ENCODE results near the gene ABCA10. TPM values are rescaled to one million over a fixed set of nuclear protein-coding genes. Genes with fewer than 3 reads are reported as not detected.

Gene ABCA10
- total and polyA plus RNA-seq, 5 donors from 2014 or later, result 0.07 to 2.4 (median 0.11) TPM; not detected in 2

DNA sequence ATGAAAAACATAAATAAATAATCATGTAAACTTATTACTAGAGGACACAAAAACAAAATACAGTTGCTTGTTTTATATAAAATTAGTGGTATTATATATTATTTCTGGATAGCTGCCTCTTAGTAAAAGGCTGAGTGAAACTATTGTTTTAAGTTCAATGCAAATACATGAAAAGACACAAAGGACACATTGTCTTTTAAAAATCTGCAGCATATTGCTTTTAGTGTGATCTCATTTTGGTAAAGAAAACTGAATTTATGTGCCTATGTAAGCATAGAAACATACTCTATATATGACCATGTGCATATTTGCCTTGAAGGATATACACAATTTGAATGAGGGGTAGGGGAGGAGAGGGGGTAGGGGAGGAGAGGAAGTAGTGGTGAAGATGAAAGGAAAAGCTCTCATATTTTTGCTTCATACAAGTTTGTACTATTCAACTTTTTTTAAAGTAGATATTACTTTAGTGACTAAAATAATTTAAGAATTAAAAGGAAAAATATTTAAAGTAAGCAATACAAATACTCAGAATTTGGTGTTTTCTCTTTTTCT lies 5.8 kb downstream of the ABCA10 start:
- no peak overlapping the region for H3K4me3 Mint-ChIP-seq
- Histone ChIP-seq H3K27me3 (ENCODE audit: control insufficient read depth, insufficient read depth, low read length) (no peaks in the 10 kb centered on the region), H3K27ac (ENCODE audit: insufficient read depth, low read length, poor library complexity, severe bottlenecking) (no peak overlapping the region), H3K36me3 (ENCODE audit: control insufficient read depth, insufficient read depth, low read length) (no peaks in the 10 kb centered on the region), H3K4me3 (ENCODE audit: low read depth, low read length) (no peak overlapping the region), H3K9me3 (ENCODE audit: control insufficient read depth in 2 of 2, low read length in 2 of 2) (no peaks in the 10 kb centered on the region), H3K4me1 (ENCODE audit: control insufficient read depth, insufficient read depth, low read length, poor library complexity, severe bottlenecking) (no peaks in the 10 kb centered on the region)
- peaks cover 0 to 7% (median under 1%) of the 10 kb centered on the region in 4 donors for H3K4me1 Mint-ChIP-seq
- H3K9me3 Mint-ChIP-seq, result no peaks in the 10 kb centered on the region
- H3K27me3 Mint-ChIP-seq, result peaks cover 5% of the 10 kb centered on the region
- ATAC-seq (ENCODE audit: low read depth in 2 of 2) (no peak), DNase-seq (no peak)
- no peak overlapping the region for H3K27ac Mint-ChIP-seq
- H3K36me3 Mint-ChIP-seq, result no peaks in the 10 kb centered on the region

DNA sequence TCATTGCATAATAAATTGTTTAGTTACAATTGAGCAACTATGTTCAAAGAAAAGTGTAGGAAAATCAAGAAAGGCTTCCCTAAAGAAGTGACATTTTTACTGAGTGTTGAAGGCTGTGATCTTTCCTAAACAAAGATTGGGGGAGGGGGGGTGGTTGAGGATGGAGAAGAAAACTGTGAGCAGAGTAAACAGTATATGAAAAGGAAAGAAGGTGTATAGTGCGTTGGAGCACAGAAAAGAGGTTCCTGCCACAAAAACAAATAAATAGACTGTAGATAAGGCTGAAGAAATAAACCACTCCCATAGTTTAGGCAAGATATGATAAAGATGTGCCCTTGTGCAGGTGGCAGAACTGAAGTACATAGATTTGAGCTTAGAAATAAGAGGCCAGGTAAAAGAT lies 8.5 kb downstream of the ABCA10 start:
- Histone ChIP-seq H3K36me3 (ENCODE audit: control insufficient read depth, insufficient read depth, low read length) (no peaks in the 10 kb centered on the region), H3K27me3 (ENCODE audit: control insufficient read depth, insufficient read depth, low read length) (no peaks in the 10 kb centered on the region), H3K27ac (ENCODE audit: insufficient read depth, low read length, poor library complexity, severe bottlenecking) (no peak overlapping the region), H3K4me1 (ENCODE audit: control insufficient read depth, insufficient read depth, low read length, poor library complexity, severe bottlenecking) (no peaks in the 10 kb centered on the region), H3K4me3 (ENCODE audit: low read depth, low read length) (no peak overlapping the region), H3K9me3 (ENCODE audit: control insufficient read depth in 2 of 2, low read length in 2 of 2) (no peaks in the 10 kb centered on the region)
- Mint-ChIP-seq H3K4me1 (peaks cover 0 to 5% (median 3%) of the 10 kb centered on the region in 4 donors), H3K27me3 (no peaks in the 10 kb centered on the region), H3K36me3 (no peaks in the 10 kb centered on the region), H3K27ac (no peak overlapping the region), H3K4me3 (no peak overlapping the region), H3K9me3 (no peaks in the 10 kb centered on the region)
- ATAC-seq (ENCODE audit: low read depth in 2 of 2), result no peak
- no peak for DNase-seq

DNA sequence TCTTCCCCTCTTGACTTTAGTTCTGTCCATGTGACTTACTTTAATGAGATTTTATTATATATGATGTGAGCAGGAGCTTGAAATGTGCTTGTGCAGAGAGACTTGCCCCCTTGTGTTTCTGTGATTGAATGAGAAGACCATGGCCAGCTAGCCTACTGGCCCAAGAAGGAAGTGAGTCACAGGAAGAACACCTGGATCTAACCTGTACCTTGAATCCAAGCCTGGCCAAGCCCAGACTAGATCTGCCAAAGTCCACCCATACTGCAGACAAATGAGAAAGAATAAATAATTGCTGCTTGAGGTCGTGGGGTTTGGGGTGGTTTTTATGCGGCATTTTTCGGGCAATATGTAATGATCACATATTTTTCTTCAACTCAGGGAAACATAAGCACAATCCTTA lies 9.6 kb downstream of the ABCA10 start:
- no peaks in the 10 kb centered on the region for H3K27me3 Mint-ChIP-seq
- H3K36me3 Mint-ChIP-seq, result no peaks in the 10 kb centered on the region
- Histone ChIP-seq H3K4me3 (ENCODE audit: low read depth, low read length) (no peak overlapping the region), H3K27me3 (ENCODE audit: control insufficient read depth, insufficient read depth, low read length) (no peaks in the 10 kb centered on the region), H3K36me3 (ENCODE audit: control insufficient read depth, insufficient read depth, low read length) (no peaks in the 10 kb centered on the region), H3K9me3 (ENCODE audit: control insufficient read depth in 2 of 2, low read length in 2 of 2) (no peaks in the 10 kb centered on the region), H3K4me1 (ENCODE audit: control insufficient read depth, insufficient read depth, low read length, poor library complexity, severe bottlenecking) (no peaks in the 10 kb centered on the region), H3K27ac (ENCODE audit: insufficient read depth, low read length, poor library complexity, severe bottlenecking) (no peak overlapping the region)
- H3K4me1 Mint-ChIP-seq, result peaks cover 0 to 5% (median 3%) of the 10 kb centered on the region in 4 donors
- no peaks in the 10 kb centered on the region for H3K9me3 Mint-ChIP-seq
- no peak for DNase-seq
- H3K27ac Mint-ChIP-seq, result no peak overlapping the region
- no peak for ATAC-seq (ENCODE audit: low read depth in 2 of 2)
- H3K4me3 Mint-ChIP-seq, result no peak overlapping the region

DNA sequence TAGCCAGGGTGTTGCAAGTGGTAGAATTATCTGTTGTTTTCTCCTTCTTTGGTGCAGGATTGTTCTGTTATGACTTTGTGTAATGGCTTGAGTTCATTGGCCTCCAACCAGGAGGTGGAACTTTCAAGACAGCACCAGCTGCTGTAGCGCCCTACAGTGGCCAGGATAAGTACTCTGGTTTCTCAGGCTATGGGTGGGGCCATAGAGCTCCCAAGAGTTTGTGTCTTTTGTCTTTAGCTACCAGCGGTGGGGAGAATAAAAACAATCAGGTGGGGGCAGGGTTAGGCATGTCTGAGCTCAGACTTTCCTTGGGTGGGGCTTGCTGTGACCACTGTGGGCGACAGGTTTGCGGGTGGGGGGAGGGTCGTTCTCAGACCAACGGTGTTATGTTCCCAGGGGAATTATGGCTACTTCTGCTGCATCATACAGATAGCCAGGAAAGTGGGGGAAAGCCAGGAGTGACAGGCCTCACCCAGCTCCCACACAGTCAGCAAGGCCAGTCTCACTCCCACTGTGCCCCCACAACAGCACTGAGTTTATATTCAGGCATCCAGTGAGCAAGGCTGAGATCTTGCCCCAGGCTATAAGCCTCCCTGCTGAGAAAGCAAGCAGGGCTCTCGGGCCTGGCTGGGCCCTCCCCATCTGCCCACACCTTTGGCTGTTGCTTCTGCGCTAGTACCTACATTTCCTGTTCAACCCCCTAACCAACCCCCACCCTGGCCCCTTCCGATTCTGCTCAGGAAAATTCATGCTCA lies 15.4 kb downstream of the ABCA10 start:
- ATAC-seq (ENCODE audit: low read depth in 2 of 2) (no peak), DNase-seq (no peak)
- no peaks in the 10 kb centered on the region for H3K36me3 ChIP-seq (ENCODE audit: control insufficient read depth, insufficient read depth, low read length)
- no peak overlapping the region for H3K27ac Mint-ChIP-seq
- H3K4me3 Mint-ChIP-seq, result no peak overlapping the region
- peaks cover 0 to 1% (median 0%) of the 10 kb centered on the region in 7 donors for H3K9me3 Mint-ChIP-seq
- H3K27me3 Mint-ChIP-seq, result peaks cover 8% of the 10 kb centered on the region
- peaks cover 0 to 5% (median 0%) of the 10 kb centered on the region in 4 donors for H3K4me1 Mint-ChIP-seq
- no peaks in the 10 kb centered on the region for H3K27me3 ChIP-seq (ENCODE audit: control insufficient read depth, insufficient read depth, low read length)
- H3K36me3 Mint-ChIP-seq, result peaks cover 6% of the 10 kb centered on the region
- no peaks in the 10 kb centered on the region for H3K4me1 ChIP-seq (ENCODE audit: control insufficient read depth, insufficient read depth, low read length, poor library complexity, severe bottlenecking)
- H3K9me3 ChIP-seq (ENCODE audit: control insufficient read depth in 2 of 2, low read length in 2 of 2), result no peaks in the 10 kb centered on the region
- no peak overlapping the region for H3K27ac ChIP-seq (ENCODE audit: insufficient read depth, low read length, poor library complexity, severe bottlenecking)
- no peak overlapping the region for H3K4me3 ChIP-seq (ENCODE audit: low read depth, low read length)

DNA sequence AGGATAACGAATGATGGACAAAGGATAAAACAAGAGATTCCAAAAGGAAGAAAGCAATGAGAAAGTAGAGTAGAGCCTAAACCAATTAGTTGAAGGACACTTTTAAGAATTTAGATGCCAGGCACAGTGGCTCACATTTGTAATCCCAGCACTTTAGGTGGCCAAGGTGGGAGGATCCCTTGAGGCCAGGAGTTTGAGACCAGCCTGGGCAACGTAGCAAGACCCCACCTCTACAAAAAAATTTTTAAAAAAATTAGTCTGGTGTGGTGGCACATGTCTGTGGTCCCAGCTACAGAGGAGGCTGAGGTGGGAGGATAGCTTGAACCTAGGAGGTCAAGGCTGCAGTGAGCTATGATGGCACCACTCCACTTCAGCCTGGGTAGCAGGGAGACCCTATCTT lies 20.0 kb downstream of the ABCA10 start:
- no peak for DNase-seq
- no peak overlapping the region for H3K4me3 Mint-ChIP-seq
- no peaks in the 10 kb centered on the region for H3K4me1 ChIP-seq (ENCODE audit: control insufficient read depth, insufficient read depth, low read length, poor library complexity, severe bottlenecking)
- ATAC-seq (ENCODE audit: low read depth in 2 of 2), result no peak
- peaks cover 0 to 4% (median 0%) of the 10 kb centered on the region in 7 donors for H3K9me3 Mint-ChIP-seq
- H3K27me3 ChIP-seq (ENCODE audit: control insufficient read depth, insufficient read depth, low read length), result peaks cover 3% of the 10 kb centered on the region
- peaks cover 8% of the 10 kb centered on the region for H3K27me3 Mint-ChIP-seq
- H3K27ac Mint-ChIP-seq, result no peak overlapping the region
- H3K9me3 ChIP-seq (ENCODE audit: control insufficient read depth in 2 of 2, low read length in 2 of 2), result no peaks in the 10 kb centered on the region
- no peaks in the 10 kb centered on the region for H3K36me3 ChIP-seq (ENCODE audit: control insufficient read depth, insufficient read depth, low read length)
- no peaks in the 10 kb centered on the region for H3K4me1 Mint-ChIP-seq
- no peak overlapping the region for H3K27ac ChIP-seq (ENCODE audit: insufficient read depth, low read length, poor library complexity, severe bottlenecking)
- H3K36me3 Mint-ChIP-seq, result peaks cover 6% of the 10 kb centered on the region
- no peak overlapping the region for H3K4me3 ChIP-seq (ENCODE audit: low read depth, low read length)

DNA sequence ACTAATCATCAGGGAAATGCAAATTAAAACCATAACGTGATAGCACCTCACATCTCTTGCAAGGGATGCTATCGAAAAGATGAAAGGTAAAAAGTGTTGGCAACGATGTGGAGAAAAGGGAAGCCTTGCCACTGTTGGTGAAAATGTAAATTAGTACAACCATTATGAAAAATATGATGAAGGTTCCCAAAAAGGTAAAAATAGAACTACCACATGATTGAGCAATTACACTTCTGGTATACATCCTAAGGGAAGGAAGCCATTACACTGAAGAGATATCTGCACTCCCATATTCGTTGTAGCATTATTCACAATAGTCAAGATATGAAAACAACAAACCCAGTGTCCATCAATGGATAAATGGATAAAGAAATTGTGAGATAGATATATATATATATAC lies 21.5 kb downstream of the ABCA10 start:
- ATAC-seq (ENCODE audit: low read depth in 2 of 2), result no peak
- Histone ChIP-seq H3K27me3 (ENCODE audit: control insufficient read depth, insufficient read depth, low read length) (peaks cover 3% of the 10 kb centered on the region), H3K27ac (ENCODE audit: insufficient read depth, low read length, poor library complexity, severe bottlenecking) (no peak overlapping the region), H3K4me3 (ENCODE audit: low read depth, low read length) (no peak overlapping the region), H3K9me3 (ENCODE audit: control insufficient read depth in 2 of 2, low read length in 2 of 2) (no peaks in the 10 kb centered on the region), H3K36me3 (ENCODE audit: control insufficient read depth, insufficient read depth, low read length) (no peaks in the 10 kb centered on the region), H3K4me1 (ENCODE audit: control insufficient read depth, insufficient read depth, low read length, poor library complexity, severe bottlenecking) (no peaks in the 10 kb centered on the region)
- Mint-ChIP-seq H3K4me3 (no peak overlapping the region), H3K9me3 (peaks cover 0 to 4% (median 0%) of the 10 kb centered on the region in 7 donors), H3K36me3 (no peaks in the 10 kb centered on the region), H3K27me3 (peaks cover 8% of the 10 kb centered on the region), H3K27ac (no peak overlapping the region), H3K4me1 (no peaks in the 10 kb centered on the region)
- no peak for DNase-seq

DNA sequence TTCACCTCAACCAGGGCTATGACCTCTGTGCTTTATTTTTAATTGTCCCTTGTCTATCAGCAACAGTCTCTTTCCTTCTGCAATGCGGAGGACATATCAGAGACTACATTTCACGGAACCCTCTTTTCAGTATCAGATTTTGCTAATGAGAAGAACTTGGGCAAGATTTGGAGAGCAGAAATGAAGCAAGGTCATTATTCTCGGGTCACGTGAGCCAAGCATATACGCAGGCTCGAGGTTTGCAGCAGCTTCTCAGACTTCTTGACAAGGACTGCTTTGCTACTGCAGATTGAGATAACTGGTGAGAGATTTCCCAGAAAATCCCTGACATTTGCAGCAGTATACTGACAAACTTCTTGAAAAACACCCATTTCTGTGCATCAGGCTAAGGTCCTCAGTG lies 30.4 kb downstream of the ABCA10 start:
- H3K27ac Mint-ChIP-seq, result no peak overlapping the region
- H3K4me1 ChIP-seq (ENCODE audit: control insufficient read depth, insufficient read depth, low read length, poor library complexity, severe bottlenecking), result no peaks in the 10 kb centered on the region
- no peak for ATAC-seq (ENCODE audit: low read depth in 2 of 2)

More for the DNA sequence above, 30.4 kb downstream of the ABCA10 start:
- H3K27me3 ChIP-seq (ENCODE audit: control insufficient read depth, insufficient read depth, low read length), result no peaks in the 10 kb centered on the region
- H3K9me3 Mint-ChIP-seq, result peaks cover 0 to 7% (median 0%) of the 10 kb centered on the region in 7 donors
- no peak overlapping the region for H3K4me3 Mint-ChIP-seq
- H3K9me3 ChIP-seq (ENCODE audit: control insufficient read depth in 2 of 2, low read length in 2 of 2), result no peaks in the 10 kb centered on the region
- no peaks in the 10 kb centered on the region for H3K27me3 Mint-ChIP-seq
- H3K36me3 ChIP-seq (ENCODE audit: control insufficient read depth, insufficient read depth, low read length), result no peaks in the 10 kb centered on the region
- H3K27ac ChIP-seq (ENCODE audit: insufficient read depth, low read length, poor library complexity, severe bottlenecking), result no peak overlapping the region
- no peak overlapping the region for H3K4me3 ChIP-seq (ENCODE audit: low read depth, low read length)
- H3K36me3 Mint-ChIP-seq, result no peaks in the 10 kb centered on the region
- H3K4me1 Mint-ChIP-seq, result peaks cover 0 to 5% (median 0%) of the 10 kb centered on the region in 4 donors
- no peak for DNase-seq

All from CD4-positive, CD25-positive, alpha-beta regulatory T cell (primary cell).